ENCODE measurements around the gene ZNF70. TPM values are rescaled to one million over a fixed set of nuclear protein-coding genes. Genes with fewer than 3 reads are reported as not detected.

The ZNF70 gene
- total RNA-seq, 1 experiment from 2014 or later = 3.2 TPM

- H3K9me3 ChIP-seq (ENCODE audit: control insufficient read depth in 1 of 2, insufficient read depth in 1 of 2, low read depth in 1 of 2, low read length in 2 of 2) = no peaks in the 10 kb centered on the region
- ChIA-PET RAD21 (ENCODE audit: low non-redundant PET in 1 of 2, low total read pairs in 2 of 2, uncharacterized antibody in 2 of 2, unreplicated experiment in 2 of 2) (no interaction called here), POLR2A (interaction anchor here (0.9 to 1.2 kb wide), 2 partner anchors 18 to 36 kb away, joined by 3 to 6 read pairs; no protein-coding TSS in a partner anchor), CTCF (interaction anchor here (0.6 kb wide), 1 partner anchor 18 kb away, joined by 3 read pairs; no protein-coding TSS in a partner anchor)
- no peaks in the 10 kb centered on the region for H4K20me1 ChIP-seq (ENCODE audit: insufficient read depth)
- no peak overlapping the region for H3K4me3 ChIP-seq (replicated peaks in 1 of 2; ENCODE audit: low read depth in 1 of 2, low read length in 2 of 2)
- DNase-seq (ENCODE audit: low read depth, low spot score) (no peak), ATAC-seq (no peak)
- no peak overlapping the region for H3K4me2 ChIP-seq (ENCODE audit: low read length)
- no peak overlapping the region for H3K9ac ChIP-seq (ENCODE audit: low read length)
- H3K27me3 ChIP-seq (ENCODE audit: insufficient read depth, low read length) = no peaks in the 10 kb centered on the region
- no peaks in the 10 kb centered on the region for H3K36me3 ChIP-seq (ENCODE audit: control insufficient read depth in 1 of 2, insufficient read depth in 2 of 2, low read length in 2 of 2)
- BruUV-seq (replicated peaks) = no TSS peak
- intact Hi-C loops (cut with micrococcal nuclease) = no loop called here
- H3K9me2 ChIP-seq (ENCODE audit: insufficient read depth) = no peaks in the 10 kb centered on the region
- no peak overlapping the region for H3K27ac ChIP-seq (ENCODE audit: low read depth, low read length)
- H2AFZ ChIP-seq (ENCODE audit: low read depth, low read length, poor library complexity, severe bottlenecking) = no peak overlapping the region
- TF ChIP-seq CEBPB (IDR thresholded peaks at IDR 0.05; ENCODE audit: low read depth) (no peak), JUND (IDR thresholded peaks at IDR 0.05) (no peak), EGR1 (IDR thresholded peaks at IDR 0.05; ENCODE audit: low read depth) (no peak), YY1 (IDR thresholded peaks at IDR 0.05; ENCODE audit: extremely low read depth, insufficient replicate concordance, low read depth, low read length) (no peak), ZNF274 (IDR thresholded peaks at IDR 0.05; ENCODE audit: low read depth, low read length) (no peak), TCF7L2 (IDR thresholded peaks at IDR 0.05; ENCODE audit: borderline replicate concordance, extremely low read depth, insufficient read depth, insufficient read length) (no peak), ELF1 (IDR thresholded peaks at IDR 0.05; ENCODE audit: borderline replicate concordance, low read depth) (no peak), RAD21 (IDR thresholded peaks at IDR 0.05; ENCODE audit: low read depth) (no peak), POLR2AphosphoS5 (IDR thresholded peaks at IDR 0.05; ENCODE audit: low read depth, low read length) (no peak)
- TF ChIP-seq, protein P1, sequence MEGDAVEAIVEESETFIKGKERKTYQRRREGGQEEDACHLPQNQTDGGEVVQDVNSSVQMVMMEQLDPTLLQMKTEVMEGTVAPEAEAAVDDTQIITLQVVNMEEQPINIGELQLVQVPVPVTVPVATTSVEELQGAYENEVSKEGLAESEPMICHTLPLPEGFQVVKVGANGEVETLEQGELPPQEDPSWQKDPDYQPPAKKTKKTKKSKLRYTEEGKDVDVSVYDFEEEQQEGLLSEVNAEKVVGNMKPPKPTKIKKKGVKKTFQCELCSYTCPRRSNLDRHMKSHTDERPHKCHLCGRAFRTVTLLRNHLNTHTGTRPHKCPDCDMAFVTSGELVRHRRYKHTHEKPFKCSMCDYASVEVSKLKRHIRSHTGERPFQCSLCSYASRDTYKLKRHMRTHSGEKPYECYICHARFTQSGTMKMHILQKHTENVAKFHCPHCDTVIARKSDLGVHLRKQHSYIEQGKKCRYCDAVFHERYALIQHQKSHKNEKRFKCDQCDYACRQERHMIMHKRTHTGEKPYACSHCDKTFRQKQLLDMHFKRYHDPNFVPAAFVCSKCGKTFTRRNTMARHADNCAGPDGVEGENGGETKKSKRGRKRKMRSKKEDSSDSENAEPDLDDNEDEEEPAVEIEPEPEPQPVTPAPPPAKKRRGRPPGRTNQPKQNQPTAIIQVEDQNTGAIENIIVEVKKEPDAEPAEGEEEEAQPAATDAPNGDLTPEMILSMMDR (IDR thresholded peaks at IDR 0.05 in 2 of 3, conservative IDR thresholded peaks at IDR 0.05 in 1 of 3; ENCODE audit: borderline replicate concordance in 1 of 3, insufficient read depth in 1 of 3, low read depth in 2 of 3, low read length in 2 of 3) = no peak
- TF ChIP-seq, protein P2, sequence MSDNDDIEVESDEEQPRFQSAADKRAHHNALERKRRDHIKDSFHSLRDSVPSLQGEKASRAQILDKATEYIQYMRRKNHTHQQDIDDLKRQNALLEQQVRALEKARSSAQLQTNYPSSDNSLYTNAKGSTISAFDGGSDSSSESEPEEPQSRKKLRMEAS (IDR thresholded peaks at IDR 0.05) = no peak
- H3K79me2 ChIP-seq (ENCODE audit: insufficient read depth, low read length) = no peaks in the 10 kb centered on the region
- H3K4me1 ChIP-seq (ENCODE audit: control insufficient read depth in 1 of 2, insufficient read depth in 2 of 2, low read length in 2 of 2) = peaks cover 8 to 25% of the 10 kb centered on the region in 2 experiments
Observed at GRCh38 chr22:23752750-23753149, 1.8 kb upstream of the ZNF70 start.
